HFFc6 (cell line): Measurements from ENCODE around the gene PIANP. TPM values are rescaled to one million over a fixed set of nuclear protein-coding genes. Genes with fewer than 3 reads are reported as not detected.

Experiments used
- DNase-seq: peaks from one replicate; pipeline ENCODE4 v3.0.0-alpha.2; 2018
- H3K27ac Mint-ChIP-seq: 2 replicates; pipeline ENCODE4 v1.8.0; 2020; ENCODE audit warnings: mild to moderate bottlenecking, mixed read lengths
- H3K27me3 Mint-ChIP-seq: 2 replicates; pipeline ENCODE4 v1.8.0; 2021; ENCODE audit warnings: mild to moderate bottlenecking, moderate library complexity, mixed read lengths; ENCODE audit not compliant: insufficient read depth
- H3K36me3 Mint-ChIP-seq: 2 replicates; pipeline ENCODE4 v1.8.0; 2021; ENCODE audit warnings: low read depth, mixed read lengths
- H3K4me1 Mint-ChIP-seq: 2 replicates; pipeline ENCODE4 v1.8.0; 2020; ENCODE audit warnings: low read depth, mixed read lengths
- H3K4me3 Mint-ChIP-seq: 2 replicates; pipeline ENCODE4 v1.8.0; 2020; ENCODE audit warnings: mild to moderate bottlenecking, moderate library complexity, mixed read lengths
- H3K9me3 Mint-ChIP-seq: 2 replicates; pipeline ENCODE4 v1.8.0; 2020; ENCODE audit warnings: mild to moderate bottlenecking, mixed read lengths
- CTCF ChIP-seq: fragments of 200-600 bp; sonication (generic); IDR thresholded peaks from 2 replicates; pipeline ENCODE4 v1.5.0; 2021; ENCODE audit warnings: antibody characterized with exemption, mild to moderate bottlenecking
- total RNA-seq, 6 experiments: library from RNA; stranded (reverse); fragmentation: NEBNext Ultra II Directional; extraction: Animal tissue kit (Norgen Biotek cat#: 25700); gene quantifications; 2 replicates in 1 of 6; 3 replicates in 5 of 6; pipeline ENCODE4 v1.2.3, GENCODE V29; 2021

Gene PIANP
- total RNA-seq, 6 experiments from 2014 or later: 2.6 to 4.6 (median 3.8) TPM

DNA sequence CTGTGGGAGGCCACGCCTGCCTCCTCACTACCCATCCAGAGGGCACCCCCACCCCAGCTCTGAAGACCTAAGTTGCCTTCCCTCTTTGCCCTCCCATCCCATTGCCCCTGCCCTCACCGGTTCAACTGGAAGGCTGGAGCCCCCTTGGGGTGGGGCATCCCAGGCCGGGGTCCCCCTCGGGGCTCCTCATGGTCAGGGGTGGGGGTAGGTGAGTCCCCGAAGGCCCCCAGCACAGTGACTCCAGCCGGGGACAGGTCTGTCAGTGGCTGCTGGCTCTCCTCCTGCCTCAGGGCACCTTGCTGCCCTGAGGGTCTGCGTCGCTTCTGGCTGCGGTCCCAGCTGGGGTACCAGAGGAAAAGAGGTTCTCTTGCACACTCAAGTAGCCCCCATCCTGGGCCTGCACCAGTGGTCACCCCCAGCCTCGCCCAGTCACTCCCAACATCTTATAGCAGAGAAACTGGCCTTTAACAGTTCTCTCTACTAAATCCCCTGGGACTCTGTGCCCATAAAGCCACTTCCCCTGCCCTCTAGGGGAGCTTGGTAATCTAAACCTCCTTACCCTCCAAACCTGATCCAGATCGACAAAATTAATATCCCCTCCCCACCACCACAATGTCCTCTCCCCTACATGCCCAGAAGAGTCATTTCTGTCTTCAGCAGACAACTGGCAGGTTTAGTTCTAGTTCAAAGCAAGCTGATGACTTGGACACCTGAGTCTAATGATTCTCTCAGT, 5.1 kb downstream of the PIANP start:
- no peaks in the 10 kb centered on the region for H3K36me3 Mint-ChIP-seq
- no peak overlapping the region for H3K4me3 Mint-ChIP-seq
- H3K4me1 Mint-ChIP-seq: peaks cover 42% of the 10 kb centered on the region
- no peak for DNase-seq
- H3K27me3 Mint-ChIP-seq: peaks cover 14% of the 10 kb centered on the region
- TF ChIP-seq CTCF: no peak
- H3K9me3 Mint-ChIP-seq: no peaks in the 10 kb centered on the region
- no peak overlapping the region for H3K27ac Mint-ChIP-seq

- H3K9me3 Mint-ChIP-seq: no peaks in the 10 kb centered on the region
- no peak overlapping the region for H3K4me3 Mint-ChIP-seq
- H3K36me3 Mint-ChIP-seq: no peaks in the 10 kb centered on the region
- TF ChIP-seq CTCF: no peak
- DNase-seq: no peak
- H3K27me3 Mint-ChIP-seq: peaks cover 12% of the 10 kb centered on the region
- peaks cover 40% of the 10 kb centered on the region for H3K4me1 Mint-ChIP-seq
- no peak overlapping the region for H3K27ac Mint-ChIP-seq
Measured at GRCh38 chr12:6694701-6695100, 5.9 kb downstream of the PIANP start.

DNA sequence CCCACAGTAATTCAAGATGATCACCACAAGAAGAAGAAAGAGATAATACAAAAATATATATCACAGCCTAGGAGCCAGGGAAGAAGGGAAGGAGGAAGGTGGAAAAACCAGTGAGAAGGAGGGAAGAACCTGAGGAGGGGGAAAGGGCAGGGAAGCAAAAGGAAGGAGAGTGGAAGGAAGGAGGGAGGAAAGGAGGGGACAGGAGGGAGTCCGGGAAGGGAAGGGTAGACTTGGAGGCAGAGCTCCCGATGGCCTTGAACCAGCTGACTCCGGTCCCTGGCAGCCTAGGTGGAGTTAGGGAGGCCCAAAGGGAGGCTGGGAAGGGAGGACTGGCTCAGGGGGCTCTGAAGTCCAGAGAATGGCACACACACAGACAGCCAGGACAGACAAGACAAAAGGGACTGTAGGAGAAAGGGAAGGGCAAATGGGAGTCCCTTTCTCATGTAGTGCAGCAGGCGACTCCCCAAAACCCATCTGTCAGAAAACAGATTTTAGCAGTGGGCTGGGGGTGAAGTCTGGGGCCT, 6.7 kb downstream of the PIANP start:
- TF ChIP-seq CTCF: no peak
- Mint-ChIP-seq H3K4me3 (no peak overlapping the region), H3K9me3 (no peaks in the 10 kb centered on the region), H3K36me3 (no peaks in the 10 kb centered on the region), H3K27ac (no peak overlapping the region), H3K4me1 (peaks cover 32% of the 10 kb centered on the region), H3K27me3 (peaks cover 7% of the 10 kb centered on the region)
- no peak for DNase-seq

GRCh38 chr12:6692888-6693287, 7.7 kb downstream of the PIANP start:
- H3K4me3 Mint-ChIP-seq: no peak overlapping the region

DNA sequence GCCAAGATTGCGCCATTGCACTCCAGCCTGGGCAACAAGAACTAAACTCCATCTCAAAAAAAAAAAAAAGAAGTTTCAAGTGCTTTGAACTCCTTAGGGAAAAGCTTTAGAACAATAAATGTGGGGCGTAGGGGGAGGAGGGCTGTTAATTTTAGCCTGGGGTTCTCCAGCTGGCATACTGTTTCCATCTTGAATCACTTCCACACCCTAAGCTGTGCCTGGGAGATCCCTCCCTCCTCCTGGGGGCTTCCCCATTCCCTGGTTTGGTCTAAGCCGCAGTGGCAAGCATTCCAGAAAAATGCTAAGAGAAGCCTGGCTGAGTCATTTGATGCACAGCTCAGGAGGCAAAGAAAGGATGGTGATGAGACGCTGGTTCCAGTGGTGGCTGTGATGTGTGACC, 9.1 kb downstream of the PIANP start:
- no peak for TF ChIP-seq CTCF
- Mint-ChIP-seq H3K9me3 (no peaks in the 10 kb centered on the region), H3K4me1 (peaks cover 37% of the 10 kb centered on the region), H3K36me3 (peaks cover 16% of the 10 kb centered on the region), H3K4me3 (peak overlapping the region; percentile 92; the same call in 1 of the 2 replicates), H3K27me3 (peaks cover 3% of the 10 kb centered on the region), H3K27ac (peak overlapping the region; percentile 72)
- DNase-seq: peak; percentile 69

More at GRCh38 chr12:6692888-6693287, 7.7 kb downstream of the PIANP start:
- H3K9me3 Mint-ChIP-seq: no peaks in the 10 kb centered on the region
- H3K27me3 Mint-ChIP-seq: peaks cover 7% of the 10 kb centered on the region
- H3K36me3 Mint-ChIP-seq: peaks cover 3% of the 10 kb centered on the region; the same call in 1 of the 2 replicates
- no peak overlapping the region for H3K27ac Mint-ChIP-seq
- H3K4me1 Mint-ChIP-seq: peaks cover 26% of the 10 kb centered on the region
- no peak for DNase-seq
- no peak for TF ChIP-seq CTCF
